MCF 10A (cell line): ENCODE data around the gene TUBAL3. TPM values are rescaled to one million over a fixed set of nuclear protein-coding genes. Genes with fewer than 3 reads are reported as not detected.

Source experiments
- BruUV-seq: library from RNA; stranded (reverse); fragments of 400-500 nt; replicated peaks from 2 replicates; lab custom pipeline; 2021; lab: Mats Ljungman, UMichigan
- CTCF ChIA-PET: fragments of 300-600 bp; sonication (Branson Sonifier 250); formaldehyde crosslinking; extraction: SDS; loops from one replicate; lab custom pipeline; 2021; ENCODE audit warnings: antibody characterized with exemption, inconsistent platforms; lab: Yijun Ruan, JAX
- POLR2A ChIA-PET: fragments of 300-600, 350-650 bp; sonication (Branson Sonifier 250); formaldehyde crosslinking; extraction: SDS; loops from one replicate; lab custom pipeline; 2020; ENCODE audit warnings: antibody characterized with exemption, inconsistent platforms; lab: Yijun Ruan, JAX
- DNase-seq: peaks from one replicate; pipeline ENCODE4 v3.0.0-alpha.2; 2018; ENCODE audit not compliant: unreplicated experiment
- H3K27ac Mint-ChIP-seq: one replicate; pipeline ENCODE4 v1.8.0; 2022; ENCODE audit warnings: mild to moderate bottlenecking, low read depth, mixed read lengths; ENCODE audit not compliant: unreplicated experiment
- H3K27me3 Mint-ChIP-seq: one replicate; pipeline ENCODE4 v1.8.0; 2022; ENCODE audit warnings: mixed read lengths; ENCODE audit not compliant: insufficient read depth, unreplicated experiment
- H3K36me3 Mint-ChIP-seq: one replicate; pipeline ENCODE4 v1.8.0; 2022; ENCODE audit warnings: mild to moderate bottlenecking, moderate library complexity, mixed read lengths; ENCODE audit not compliant: insufficient read depth, unreplicated experiment
- H3K4me1 Mint-ChIP-seq: one replicate; pipeline ENCODE4 v1.8.0; 2022; ENCODE audit warnings: mixed read lengths; ENCODE audit not compliant: insufficient read depth, unreplicated experiment
- H3K4me3 Mint-ChIP-seq: one replicate; pipeline ENCODE4 v1.8.0; 2022; ENCODE audit warnings: mild to moderate bottlenecking, moderate library complexity, mixed read lengths; ENCODE audit not compliant: unreplicated experiment
- H3K9me3 Mint-ChIP-seq: one replicate; pipeline ENCODE4 v1.8.0; 2022; ENCODE audit warnings: mixed read lengths; ENCODE audit not compliant: unreplicated experiment
- intact Hi-C: fragments of 100-400 bp; cut with micrococcal nuclease; formaldehyde crosslinking; loops from 2 replicates; pipeline ENCODE4 v1.14.1; 2022
- total RNA-seq: library from RNA; stranded (reverse); gene quantifications from 2 replicates; pipeline ENCODE4 v1.2.3, GENCODE V29; 2022
- TF ChIP-seq, protein P1 (sequence below): fragments of 200-600 bp; IDR thresholded peaks from one replicate; pipeline ENCODE4 v1.8.0; 2022; ENCODE audit warnings: antibody characterized with exemption, mild to moderate bottlenecking; ENCODE audit not compliant: unreplicated experiment

The TUBAL3 gene
- total RNA-seq, 1 experiment from 2014 or later: 0.44 TPM

DNA sequence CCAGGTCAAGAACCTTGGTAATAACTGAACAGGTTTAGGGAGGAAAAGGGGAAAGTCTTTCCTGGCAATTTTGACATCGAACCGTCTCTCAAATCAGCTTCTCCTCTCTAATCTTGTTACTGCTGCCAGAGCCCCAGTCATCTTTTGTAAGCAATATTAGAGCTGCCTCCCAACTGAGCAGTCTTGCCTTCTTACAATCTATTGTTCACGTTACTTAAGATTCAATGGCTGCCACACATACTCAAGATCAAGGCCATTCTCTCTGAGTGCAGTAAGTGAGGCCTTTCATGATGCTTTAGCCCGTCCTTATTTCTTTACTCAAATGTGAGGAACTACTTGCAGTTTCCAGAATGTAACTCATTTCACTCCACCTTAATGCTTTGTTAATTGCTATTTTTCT, 20.1 kb upstream of the TUBAL3 start:
- intact Hi-C loops: no loop called here
- no peak for DNase-seq
- no peak overlapping the region for H3K4me3 Mint-ChIP-seq
- no peaks in the 10 kb centered on the region for H3K27me3 Mint-ChIP-seq
- TF ChIP-seq, protein P1, sequence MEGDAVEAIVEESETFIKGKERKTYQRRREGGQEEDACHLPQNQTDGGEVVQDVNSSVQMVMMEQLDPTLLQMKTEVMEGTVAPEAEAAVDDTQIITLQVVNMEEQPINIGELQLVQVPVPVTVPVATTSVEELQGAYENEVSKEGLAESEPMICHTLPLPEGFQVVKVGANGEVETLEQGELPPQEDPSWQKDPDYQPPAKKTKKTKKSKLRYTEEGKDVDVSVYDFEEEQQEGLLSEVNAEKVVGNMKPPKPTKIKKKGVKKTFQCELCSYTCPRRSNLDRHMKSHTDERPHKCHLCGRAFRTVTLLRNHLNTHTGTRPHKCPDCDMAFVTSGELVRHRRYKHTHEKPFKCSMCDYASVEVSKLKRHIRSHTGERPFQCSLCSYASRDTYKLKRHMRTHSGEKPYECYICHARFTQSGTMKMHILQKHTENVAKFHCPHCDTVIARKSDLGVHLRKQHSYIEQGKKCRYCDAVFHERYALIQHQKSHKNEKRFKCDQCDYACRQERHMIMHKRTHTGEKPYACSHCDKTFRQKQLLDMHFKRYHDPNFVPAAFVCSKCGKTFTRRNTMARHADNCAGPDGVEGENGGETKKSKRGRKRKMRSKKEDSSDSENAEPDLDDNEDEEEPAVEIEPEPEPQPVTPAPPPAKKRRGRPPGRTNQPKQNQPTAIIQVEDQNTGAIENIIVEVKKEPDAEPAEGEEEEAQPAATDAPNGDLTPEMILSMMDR: no peak
- POLR2A ChIA-PET: interaction anchor here (0.6 to 5.7 kb wide), 7 partner anchors 12 to 575 kb away, joined by 3 to 54 read pairs (median 4); partner anchors contain the start of gene NET1
- peaks cover 13% of the 10 kb centered on the region for H3K36me3 Mint-ChIP-seq
- no TSS peak for BruUV-seq
- no peak overlapping the region for H3K27ac Mint-ChIP-seq
- CTCF ChIA-PET: interaction anchor here (0.6 to 1.8 kb wide), 6 partner anchors 8 to 610 kb away, joined by 3 to 6 read pairs (median 3); no protein-coding TSS in a partner anchor
- peaks cover 23% of the 10 kb centered on the region for H3K4me1 Mint-ChIP-seq
- peaks cover 7% of the 10 kb centered on the region for H3K9me3 Mint-ChIP-seq

DNA sequence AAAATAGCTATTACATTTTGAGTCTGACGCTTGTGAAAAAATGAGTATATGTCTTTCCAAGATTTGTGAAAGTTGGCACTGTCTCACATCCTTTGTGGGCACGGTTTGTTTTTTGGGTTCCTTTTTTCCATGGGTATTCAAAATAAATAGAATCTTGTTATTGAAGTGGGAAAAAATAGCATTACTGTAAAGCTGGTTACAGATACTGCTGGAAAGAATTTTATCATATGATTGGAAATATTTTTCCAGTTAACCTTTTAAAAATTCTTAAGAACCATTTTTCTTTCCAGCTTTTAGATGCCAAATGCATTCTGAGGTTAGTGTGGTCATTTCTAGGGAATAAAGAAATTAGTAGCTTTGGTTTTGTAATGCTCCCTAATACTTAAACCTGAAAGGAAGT, 19.1 kb upstream of the TUBAL3 start:
- Mint-ChIP-seq H3K9me3 (peaks cover 17% of the 10 kb centered on the region), H3K4me3 (no peak overlapping the region), H3K4me1 (peaks cover 23% of the 10 kb centered on the region), H3K27me3 (no peaks in the 10 kb centered on the region), H3K27ac (no peak overlapping the region), H3K36me3 (peaks cover 7% of the 10 kb centered on the region)
- TF ChIP-seq, protein P1: no peak
- ChIA-PET POLR2A (interaction anchor here (0.6 to 5.7 kb wide), 6 partner anchors 9 to 621 kb away, joined by 3 to 54 read pairs (median 4); partner anchors contain the start of gene NET1), CTCF (interaction anchor here (1.0 to 1.8 kb wide), 4 partner anchors 9 to 609 kb away, joined by 3 to 7 read pairs (median 5); no protein-coding TSS in a partner anchor)
- DNase-seq: no peak
- intact Hi-C loops: no loop called here
- BruUV-seq: no TSS peak

DNA sequence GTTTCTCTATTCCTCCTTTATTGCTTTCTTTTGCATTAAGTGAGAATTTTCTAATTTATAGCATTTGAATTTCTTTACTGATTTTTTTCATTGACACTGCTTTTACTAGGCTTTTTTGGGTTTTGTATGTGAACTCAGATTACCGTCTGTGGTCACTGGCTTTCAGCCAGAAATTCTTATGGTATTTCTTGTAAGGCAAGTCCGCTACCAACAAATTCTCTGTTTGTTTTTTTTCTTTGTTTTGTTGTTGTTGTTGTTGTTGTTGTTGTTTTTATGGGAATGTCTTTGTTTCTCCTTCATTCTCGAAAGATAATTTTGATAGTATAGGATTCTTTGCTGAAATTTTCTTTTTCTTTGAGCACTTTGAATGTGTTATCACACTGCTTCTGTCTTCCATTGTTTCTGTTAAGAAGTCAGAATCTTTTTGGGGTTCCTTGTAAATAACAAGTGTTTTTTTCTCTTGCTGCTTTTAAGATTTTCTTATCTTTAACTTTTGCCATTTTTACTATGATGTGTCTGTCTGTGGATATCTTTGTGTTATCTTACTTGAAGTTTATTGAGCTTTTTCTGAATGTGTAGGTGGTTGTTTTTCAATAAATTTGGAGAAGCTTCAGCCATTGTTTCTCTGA, 15.0 kb upstream of the TUBAL3 start:
- no peaks in the 10 kb centered on the region for H3K27me3 Mint-ChIP-seq

DNA sequence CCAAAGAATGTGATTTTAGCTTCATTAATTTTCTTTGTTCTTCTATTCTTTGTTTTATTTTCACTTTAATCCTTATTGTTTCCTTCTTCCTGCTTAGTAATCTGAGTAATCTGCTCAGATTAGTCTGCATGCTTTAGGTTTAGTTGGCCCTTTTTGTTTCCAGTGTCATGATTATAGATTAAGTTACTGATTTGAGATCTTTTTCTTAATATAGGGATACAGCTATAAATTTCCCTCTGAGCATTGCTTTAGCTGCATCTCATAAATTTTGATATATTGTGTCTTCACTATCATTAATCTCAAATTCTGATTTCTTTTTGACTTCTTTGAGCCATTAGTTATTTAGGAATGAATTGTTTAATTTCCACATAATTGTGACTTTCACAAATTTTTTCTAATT, 14.0 kb upstream of the TUBAL3 start:
- no peaks in the 10 kb centered on the region for H3K4me1 Mint-ChIP-seq
- ChIA-PET POLR2A (no interaction called here), CTCF (interaction anchor here (0.5 kb wide), 1 partner anchor 470 kb away, joined by 3 read pairs; no protein-coding TSS in a partner anchor)
- TF ChIP-seq, protein P1: no peak
- H3K36me3 Mint-ChIP-seq: no peaks in the 10 kb centered on the region
- intact Hi-C loops: no loop called here
- no peak overlapping the region for H3K4me3 Mint-ChIP-seq
- peaks cover 25% of the 10 kb centered on the region for H3K9me3 Mint-ChIP-seq
- no peak for DNase-seq
- no peaks in the 10 kb centered on the region for H3K27me3 Mint-ChIP-seq
- H3K27ac Mint-ChIP-seq: no peak overlapping the region
- no TSS peak for BruUV-seq

More for the DNA sequence above, 15.0 kb upstream of the TUBAL3 start:
- H3K4me3 Mint-ChIP-seq: no peak overlapping the region
- peaks cover 1% of the 10 kb centered on the region for H3K4me1 Mint-ChIP-seq
- H3K27ac Mint-ChIP-seq: no peak overlapping the region
- TF ChIP-seq, protein P1: no peak
- DNase-seq: no peak
- ChIA-PET CTCF (no interaction called here), POLR2A (interaction anchor here (0.5 to 1.4 kb wide), 2 partner anchors 13 to 14 kb away, joined by 3 read pairs; no protein-coding TSS in a partner anchor)
- H3K9me3 Mint-ChIP-seq: peaks cover 25% of the 10 kb centered on the region
- BruUV-seq: no TSS peak
- H3K36me3 Mint-ChIP-seq: no peaks in the 10 kb centered on the region
- intact Hi-C loops: no loop called here
